C4-2B (cell line): ENCODE data around the gene FAM193A.
"Not testable (repeated sequence)": the region's sequence is repeated elsewhere in the genome, so short reads cannot be mapped to it uniquely, and the experiment has no call there.

Source experiments
- H3K27ac ChIP-seq: fragments of 450-650 bp; 2 replicates; pipeline ENCODE4 v1.5.1; 2017
- ZFX ChIP-seq: fragments of 450-650 bp; IDR thresholded peaks from 2 replicates; pipeline ENCODE4 v1.6.1; 2017
- TF ChIP-seq, protein P1 (sequence below): fragments of 450-650 bp; conservative IDR thresholded peaks from 2 replicates; pipeline ENCODE4 v1.5.1; 2017; ENCODE audit warnings: mild to moderate bottlenecking

FAM193A gene

DNA sequence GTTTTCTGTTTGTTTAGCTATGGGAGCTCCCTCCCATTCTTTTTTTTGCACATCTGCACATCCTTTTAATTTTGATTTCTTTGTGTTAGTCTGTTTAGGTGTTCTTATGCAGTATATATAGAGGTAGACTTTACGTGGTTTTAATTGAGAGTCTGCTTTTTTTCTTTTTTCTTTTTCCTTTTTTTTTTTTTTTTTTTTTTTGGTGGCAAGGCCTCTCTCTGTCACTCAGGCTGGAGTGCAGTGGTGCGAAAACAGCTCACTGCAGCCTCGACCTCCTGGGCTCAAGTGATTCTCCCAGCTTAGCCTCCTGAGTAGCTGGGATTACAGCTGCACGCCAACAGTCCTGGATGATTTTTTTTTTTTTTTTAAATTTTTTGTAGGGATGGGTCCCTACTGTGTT, 68.2 kb downstream of the FAM193A start:
- TF ChIP-seq, protein P1, sequence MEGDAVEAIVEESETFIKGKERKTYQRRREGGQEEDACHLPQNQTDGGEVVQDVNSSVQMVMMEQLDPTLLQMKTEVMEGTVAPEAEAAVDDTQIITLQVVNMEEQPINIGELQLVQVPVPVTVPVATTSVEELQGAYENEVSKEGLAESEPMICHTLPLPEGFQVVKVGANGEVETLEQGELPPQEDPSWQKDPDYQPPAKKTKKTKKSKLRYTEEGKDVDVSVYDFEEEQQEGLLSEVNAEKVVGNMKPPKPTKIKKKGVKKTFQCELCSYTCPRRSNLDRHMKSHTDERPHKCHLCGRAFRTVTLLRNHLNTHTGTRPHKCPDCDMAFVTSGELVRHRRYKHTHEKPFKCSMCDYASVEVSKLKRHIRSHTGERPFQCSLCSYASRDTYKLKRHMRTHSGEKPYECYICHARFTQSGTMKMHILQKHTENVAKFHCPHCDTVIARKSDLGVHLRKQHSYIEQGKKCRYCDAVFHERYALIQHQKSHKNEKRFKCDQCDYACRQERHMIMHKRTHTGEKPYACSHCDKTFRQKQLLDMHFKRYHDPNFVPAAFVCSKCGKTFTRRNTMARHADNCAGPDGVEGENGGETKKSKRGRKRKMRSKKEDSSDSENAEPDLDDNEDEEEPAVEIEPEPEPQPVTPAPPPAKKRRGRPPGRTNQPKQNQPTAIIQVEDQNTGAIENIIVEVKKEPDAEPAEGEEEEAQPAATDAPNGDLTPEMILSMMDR, result no peak
- TF ChIP-seq ZFX, result no peak
- no peak overlapping the region for H3K27ac ChIP-seq

- TF ChIP-seq, protein P1, result no peak
- no peak for TF ChIP-seq ZFX
- no peak overlapping the region for H3K27ac ChIP-seq
Observed at GRCh38 chr4:2606960-2607506, 70.6 kb downstream of the FAM193A start.

DNA sequence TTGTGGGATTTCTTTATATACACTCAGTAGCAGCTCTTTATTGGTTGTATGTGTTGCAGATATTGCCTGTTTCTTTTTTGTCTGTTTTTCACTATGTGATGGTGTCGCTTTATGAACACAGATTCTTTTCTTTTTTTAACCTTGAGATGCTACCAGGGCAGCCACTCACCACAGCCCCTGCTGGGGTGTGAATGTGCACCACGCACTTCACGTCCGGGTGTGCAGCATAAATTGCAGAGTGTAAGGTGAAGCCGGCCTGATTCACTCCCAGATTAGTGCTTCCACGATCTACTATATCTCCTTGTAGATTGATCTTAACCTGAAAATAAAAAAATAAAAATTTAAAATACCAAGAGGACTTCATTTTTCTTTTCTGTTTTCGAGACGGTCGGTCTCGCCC, 71.4 kb downstream of the FAM193A start:
- TF ChIP-seq, protein P1, result no peak
- TF ChIP-seq ZFX, result no peak

DNA sequence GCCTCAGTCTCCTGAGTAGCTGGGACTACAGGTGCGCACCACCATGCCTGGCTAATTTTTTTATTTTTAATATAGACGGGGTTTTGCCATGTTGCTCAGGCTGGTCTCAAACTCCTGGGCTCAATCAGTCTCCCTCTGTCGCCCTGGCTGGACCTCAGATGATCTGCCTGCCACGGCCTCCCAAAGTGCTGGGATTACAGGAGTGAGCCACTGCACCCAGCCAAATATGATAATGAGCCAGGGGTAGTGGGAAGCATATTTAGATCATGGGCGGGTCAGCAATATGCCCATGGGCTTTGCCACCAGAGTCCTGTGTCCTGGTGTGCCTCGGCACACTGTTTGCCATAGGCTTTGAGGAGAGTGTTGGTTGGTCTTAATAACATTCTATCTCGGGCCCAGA, 71.8 kb downstream of the FAM193A start:
- H3K27ac ChIP-seq, result no peak overlapping the region
- TF ChIP-seq, protein P1, result no peak
- no peak for TF ChIP-seq ZFX

More for the DNA sequence above, 71.4 kb downstream of the FAM193A start:
- H3K27ac ChIP-seq, result no peak overlapping the region

- H3K27ac ChIP-seq, result no peak overlapping the region
- no peak for TF ChIP-seq ZFX
- TF ChIP-seq, protein P1, result no peak
Observed at GRCh38 chr4:2615821-2616220, 79.4 kb downstream of the FAM193A start.

DNA sequence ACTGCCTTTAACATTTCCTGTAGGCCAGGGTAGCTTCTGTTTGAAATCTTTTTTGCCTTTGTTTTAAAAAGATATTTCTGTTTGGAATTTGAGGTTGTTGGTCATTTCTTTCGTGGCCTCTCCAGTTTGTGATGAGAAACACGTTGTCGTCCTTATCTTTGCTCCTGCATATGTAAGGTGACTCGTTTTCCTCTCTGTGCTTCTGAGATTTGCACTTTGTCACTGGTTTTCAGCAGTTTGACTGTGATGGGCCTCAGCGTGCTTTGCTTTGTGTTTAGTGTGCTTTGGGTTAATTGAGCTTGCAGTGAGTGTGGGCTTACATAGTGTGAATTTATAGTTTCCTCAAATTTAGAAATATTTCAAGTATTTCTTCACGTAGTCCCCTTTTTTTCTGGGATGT, 81.5 kb downstream of the FAM193A start:
- no peak overlapping the region for H3K27ac ChIP-seq
- TF ChIP-seq ZFX, result no peak
- TF ChIP-seq, protein P1, result no peak

DNA sequence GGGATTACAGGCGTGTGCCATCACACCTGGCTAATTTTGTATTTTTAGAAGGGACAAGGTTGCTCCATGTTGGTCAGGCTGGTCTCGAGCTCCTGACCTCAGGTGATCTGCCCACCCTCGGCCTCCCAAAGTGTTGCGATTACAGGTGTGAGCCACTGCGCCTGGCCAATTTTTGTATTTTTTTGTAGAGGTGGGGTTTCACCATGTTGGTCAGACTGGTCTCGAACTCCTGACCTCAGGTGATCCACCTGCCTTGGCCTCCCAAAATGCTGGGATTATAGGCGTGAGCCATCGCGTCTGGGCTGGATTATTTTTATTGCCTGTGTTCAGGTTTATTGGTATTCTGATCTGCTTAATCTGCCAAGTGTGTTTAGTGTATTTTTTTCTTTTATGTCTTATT, 82.3 kb downstream of the FAM193A start:
- not testable (repeated sequence) for H3K27ac ChIP-seq

- TF ChIP-seq, protein P1, result no peak
- TF ChIP-seq ZFX, result no peak
- no peak overlapping the region for H3K27ac ChIP-seq
Observed at GRCh38 chr4:2619459-2619858, 83.0 kb downstream of the FAM193A start.
